SK-N-SH treated with all-trans-retinoic acid at 6 μM for 48 hours (cell line): Measurements from ENCODE around the gene SELENOF.

Source experiments
- ARNTL ChIP-seq: fragments of 450-650 bp; formaldehyde crosslinking; IDR thresholded peaks from 2 replicates; pipeline ENCODE4 v1.5.0; 2020; ENCODE audit warnings: low read depth, mild to moderate bottlenecking, moderate library complexity, borderline replicate concordance
- CREB5 ChIP-seq: fragments of 250-450 bp; sonication (Bioruptor Pico); IDR thresholded peaks from 2 replicates; pipeline ENCODE4 v1.5.1; 2020; ENCODE audit warnings: low read depth, mild to moderate bottlenecking, moderate library complexity
- GLIS3 ChIP-seq: fragments of 250-450 bp; sonication (Bioruptor Pico); IDR thresholded peaks from 2 replicates; pipeline ENCODE4 v1.5.0; 2020; ENCODE audit warnings: mild to moderate bottlenecking, moderate library complexity
- OSR1 ChIP-seq: fragments of 250-450 bp; sonication (Bioruptor Pico); IDR thresholded peaks from 2 replicates; pipeline ENCODE4 v1.8.0; 2022; ENCODE audit warnings: moderate library complexity, mild to moderate bottlenecking, inconsistent platforms
- ZFP30 ChIP-seq: fragments of 450-650 bp; formaldehyde crosslinking; IDR thresholded peaks from 2 replicates; pipeline ENCODE4 v1.5.0; 2022; ENCODE audit warnings: mild to moderate bottlenecking, moderate library complexity
- ZNF8 ChIP-seq: fragments of 450-650 bp; formaldehyde crosslinking; IDR thresholded peaks from 2 replicates; pipeline ENCODE4 v1.5.0; 2020; ENCODE audit warnings: mild to moderate bottlenecking, moderate library complexity
- TF ChIP-seq, protein P1 (sequence below): fragments of 250-450 bp; sonication (Bioruptor Pico); IDR thresholded peaks from 2 replicates; pipeline ENCODE4 v1.8.0; 2020; ENCODE audit warnings: mild to moderate bottlenecking, moderate library complexity, borderline replicate concordance

- TF ChIP-seq CREB5 (CRISPR knock-in tag) (no peak), OSR1 (CRISPR knock-in tag) (no peak), ARNTL (CRISPR knock-in tag) (no peak), ZNF8 (CRISPR knock-in tag) (no peak), GLIS3 (CRISPR knock-in tag) (no peak), ZFP30 (CRISPR knock-in tag) (no peak)
- TF ChIP-seq, protein P1, sequence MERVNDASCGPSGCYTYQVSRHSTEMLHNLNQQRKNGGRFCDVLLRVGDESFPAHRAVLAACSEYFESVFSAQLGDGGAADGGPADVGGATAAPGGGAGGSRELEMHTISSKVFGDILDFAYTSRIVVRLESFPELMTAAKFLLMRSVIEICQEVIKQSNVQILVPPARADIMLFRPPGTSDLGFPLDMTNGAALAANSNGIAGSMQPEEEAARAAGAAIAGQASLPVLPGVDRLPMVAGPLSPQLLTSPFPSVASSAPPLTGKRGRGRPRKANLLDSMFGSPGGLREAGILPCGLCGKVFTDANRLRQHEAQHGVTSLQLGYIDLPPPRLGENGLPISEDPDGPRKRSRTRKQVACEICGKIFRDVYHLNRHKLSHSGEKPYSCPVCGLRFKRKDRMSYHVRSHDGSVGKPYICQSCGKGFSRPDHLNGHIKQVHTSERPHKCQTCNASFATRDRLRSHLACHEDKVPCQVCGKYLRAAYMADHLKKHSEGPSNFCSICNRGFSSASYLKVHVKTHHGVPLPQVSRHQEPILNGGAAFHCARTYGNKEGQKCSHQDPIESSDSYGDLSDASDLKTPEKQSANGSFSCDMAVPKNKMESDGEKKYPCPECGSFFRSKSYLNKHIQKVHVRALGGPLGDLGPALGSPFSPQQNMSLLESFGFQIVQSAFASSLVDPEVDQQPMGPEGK (CRISPR knock-in tag): no peak
Observed at GRCh38 chr1:86860020-86860419, 53.9 kb downstream of the SELENOF start.
